GM21526 (cell line): ENCODE measurements around the gene SUMO1.
A peak's percentile ranks its signal among the peaks of the same experiment; 100 is the strongest.
"Not testable (repeated sequence)": the region's sequence is repeated elsewhere in the genome, so short reads cannot be mapped to it uniquely, and the experiment has no call there.

Experiments
- ATAC-seq: cut with Tn5 transposase; IDR thresholded peaks from one replicate; pipeline ENCODE4 v1.9.1; 2021; ENCODE audit warnings: moderate library complexity; ENCODE audit not compliant: unreplicated experiment, low FRiP score

SUMO1 gene

GRCh38 chr2:202238234-202239197, at the start of gene SUMO1:
SUMO1 (minus strand) TSS chr2:202238597; CDS start chr2:202238451, 146 bp downstream.
- ATAC-seq: peak; percentile 94

- ATAC-seq: no peak
Observed at GRCh38 chr2:202286595-202286994, 48.2 kb upstream of the SUMO1 start.

- no peak for ATAC-seq
Observed at GRCh38 chr2:202278944-202279343, 40.5 kb upstream of the SUMO1 start.

GRCh38 chr2:202278036-202278760, 39.8 kb upstream of the SUMO1 start:
- no peak for ATAC-seq

GRCh38 chr2:202276078-202276720, 37.8 kb upstream of the SUMO1 start:
- not testable (repeated sequence) for ATAC-seq

- ATAC-seq: no peak
Observed at GRCh38 chr2:202270487-202270886, 32.1 kb upstream of the SUMO1 start.

GRCh38 chr2:202269585-202269984, 31.2 kb upstream of the SUMO1 start:
- no peak for ATAC-seq

GRCh38 chr2:202267495-202267894, 29.1 kb upstream of the SUMO1 start:
- no peak for ATAC-seq

GRCh38 chr2:202265467-202266277, 27.3 kb upstream of the SUMO1 start, which contains the start of gene NOP58:
NOP58 (plus strand) TSS chr2:202265763; CDS start chr2:202265942, 179 bp downstream.
- ATAC-seq: peak; percentile 84

- ATAC-seq: no peak
Observed at GRCh38 chr2:202261531-202261930, 23.1 kb upstream of the SUMO1 start.

GRCh38 chr2:202251494-202251893, 13.1 kb upstream of the SUMO1 start:
- no peak for ATAC-seq

- ATAC-seq: no peak
Observed at GRCh38 chr2:202249521-202250253, 11.3 kb upstream of the SUMO1 start.

GRCh38 chr2:202247710-202248109, 9.3 kb upstream of the SUMO1 start:
- ATAC-seq: not testable (repeated sequence)

GRCh38 chr2:202237787-202238233, 587 bp downstream of the SUMO1 start:
- peak; percentile 36 for ATAC-seq

- ATAC-seq: no peak
Observed at GRCh38 chr2:202221873-202222272, 16.5 kb downstream of the SUMO1 start.

GRCh38 chr2:202215179-202215578, 23.2 kb downstream of the SUMO1 start:
- ATAC-seq: no peak

GRCh38 chr2:202208526-202208925, 29.9 kb downstream of the SUMO1 start:
- ATAC-seq: no peak

GRCh38 chr2:202204855-202205254, 33.5 kb downstream of the SUMO1 start:
- ATAC-seq: no peak

GRCh38 chr2:202203348-202203747, 35.0 kb downstream of the SUMO1 start:
- ATAC-seq: no peak
